Brain pericyte (primary cell): Measurements from ENCODE around the gene NR1D1.

ENCODE experiments used
- DNase-seq: peaks from one replicate; pipeline ENCODE4 v3.0.0-alpha.2; 2012; ENCODE audit warnings: low read depth, low spot score

NR1D1 gene

DNA sequence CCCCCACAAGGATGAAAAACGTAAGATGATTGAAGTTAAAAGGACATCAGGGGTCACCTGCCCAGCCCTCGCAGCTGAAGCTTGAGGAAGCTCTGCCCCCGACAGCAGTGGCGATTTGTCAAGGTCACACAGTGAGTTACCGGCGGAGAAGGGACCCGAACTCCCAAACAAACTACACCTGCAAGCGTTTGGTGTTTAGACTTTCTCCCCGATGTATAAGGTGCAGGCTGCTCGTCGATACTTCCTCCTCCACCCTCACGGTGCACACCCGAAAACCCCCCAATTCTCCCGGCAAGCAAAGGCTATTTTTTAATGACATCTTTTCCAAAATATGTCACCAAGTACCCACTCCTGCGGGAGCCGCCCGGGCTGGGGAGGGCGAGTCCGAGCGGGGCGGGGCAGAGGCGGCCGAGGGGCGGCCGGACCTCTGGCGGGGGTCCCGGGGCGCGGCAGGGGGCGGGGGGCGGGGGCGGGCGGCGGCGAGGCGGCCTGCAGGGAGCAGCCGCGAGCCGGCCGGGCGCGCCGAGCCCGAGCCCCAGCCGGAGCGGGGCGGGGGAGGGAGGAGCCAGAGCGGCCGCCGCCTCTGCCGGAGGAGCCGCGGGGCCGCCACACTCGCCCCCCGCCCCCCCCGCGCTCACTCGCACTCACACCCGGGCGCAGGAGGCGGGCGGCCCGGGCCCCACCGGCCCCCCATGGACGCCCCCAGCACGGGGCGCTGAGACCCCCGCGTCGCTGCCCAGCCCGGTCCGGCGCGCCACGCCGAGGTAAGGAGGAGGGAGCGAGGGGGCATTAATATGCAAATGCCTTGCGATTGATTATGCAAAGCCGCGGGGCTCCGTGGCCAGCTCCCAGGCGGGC lies 37.8 kb downstream of the NR1D1 start, which contains the start of gene THRA:
TSS of gene THRA (plus strand) at position 637 of the 858 bp plus-strand sequence. CDS start 11,524 bp downstream, outside the sequence.
- no peak for DNase-seq

DNA sequence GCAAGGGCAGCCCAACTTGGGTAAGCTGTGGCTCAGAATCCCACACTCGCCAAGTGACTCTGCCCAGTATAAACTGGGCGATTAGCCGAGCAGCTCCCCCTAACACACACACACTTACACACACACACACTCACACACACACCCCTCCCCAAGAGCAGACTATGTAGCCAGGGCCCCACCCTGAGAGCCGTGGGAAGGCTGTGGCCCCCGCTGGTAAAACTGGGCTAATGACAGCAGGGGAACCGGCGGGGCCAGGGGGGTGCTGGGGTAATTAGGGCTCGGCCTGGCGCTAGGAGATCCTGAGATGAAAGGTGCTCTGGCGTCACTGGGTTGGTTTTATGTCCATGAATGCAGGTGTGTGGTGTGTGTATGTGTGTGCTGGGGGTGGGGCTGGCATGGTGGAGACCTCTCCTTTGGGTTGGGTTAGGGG lies 38.8 kb downstream of the NR1D1 start:
- DNase-seq, result no peak

DNA sequence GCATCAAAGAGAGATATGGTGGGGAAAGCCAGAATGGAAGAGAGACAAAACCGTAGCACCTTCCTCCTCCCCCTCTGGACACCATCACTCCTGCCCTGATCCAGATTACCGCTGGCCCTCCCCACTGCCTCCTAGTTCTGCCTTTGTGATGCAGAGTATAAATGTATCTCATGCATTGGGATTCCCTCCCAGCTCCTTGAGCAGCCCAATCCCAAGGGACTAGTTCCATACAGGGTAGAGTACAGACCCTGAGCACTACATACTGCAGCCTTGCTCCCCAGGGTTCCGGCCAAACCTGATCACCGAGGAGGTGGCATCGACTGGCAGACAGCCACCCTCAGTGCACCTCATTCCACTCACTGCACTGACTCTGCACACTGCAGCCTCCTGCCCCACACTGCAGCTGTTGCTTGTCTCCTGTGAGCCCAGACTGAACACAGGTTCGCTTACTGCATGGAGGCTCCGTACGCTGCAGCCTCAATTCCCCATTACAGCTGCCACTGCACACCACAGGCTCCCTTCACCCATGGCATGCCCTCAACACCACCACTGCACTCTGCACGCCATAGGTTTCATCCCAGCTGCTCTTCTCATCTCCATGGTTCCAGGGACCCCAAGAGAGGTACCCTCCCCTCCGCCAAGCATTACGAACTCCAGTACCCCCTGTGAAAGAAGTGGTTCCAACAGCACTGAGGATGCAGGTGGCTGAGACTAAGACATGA lies 39.3 kb downstream of the NR1D1 start:
- no peak for DNase-seq

DNA sequence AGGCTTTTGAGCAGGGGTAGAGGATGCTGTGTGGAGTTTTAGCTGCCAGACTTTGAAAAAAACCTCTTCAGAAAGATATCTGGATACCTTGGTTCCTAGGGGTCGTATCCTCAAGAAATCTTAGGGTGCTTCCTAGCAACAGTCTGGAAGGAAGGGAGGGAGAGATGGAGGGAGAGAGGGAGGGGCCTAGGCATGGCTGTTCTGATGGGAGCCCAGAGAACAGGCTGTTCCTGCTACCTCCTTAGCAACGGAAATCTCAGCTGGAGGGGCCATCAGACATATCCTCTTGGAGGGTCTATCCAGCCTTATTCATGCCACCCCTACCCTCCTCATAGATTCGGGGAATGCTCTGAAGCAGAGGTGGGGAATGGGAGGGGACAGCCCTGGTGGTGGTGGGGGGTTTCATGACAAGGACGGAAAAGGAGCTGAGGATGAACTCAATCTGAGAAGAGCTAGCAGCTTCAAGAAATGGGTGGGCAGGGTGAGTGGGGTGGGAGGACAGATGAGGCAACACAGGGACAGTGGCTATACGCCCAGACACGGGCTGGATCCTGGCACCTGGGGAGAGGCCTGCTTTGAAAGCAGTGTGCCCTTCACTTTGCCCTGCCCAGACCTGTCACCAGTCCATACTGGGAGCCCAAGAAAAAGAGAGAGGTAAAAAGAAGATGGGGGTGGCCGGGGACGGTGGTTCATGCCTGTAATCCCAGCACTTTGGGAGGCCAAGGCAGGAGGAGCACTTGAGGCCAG lies 40.5 kb downstream of the NR1D1 start:
- no peak for DNase-seq

DNA sequence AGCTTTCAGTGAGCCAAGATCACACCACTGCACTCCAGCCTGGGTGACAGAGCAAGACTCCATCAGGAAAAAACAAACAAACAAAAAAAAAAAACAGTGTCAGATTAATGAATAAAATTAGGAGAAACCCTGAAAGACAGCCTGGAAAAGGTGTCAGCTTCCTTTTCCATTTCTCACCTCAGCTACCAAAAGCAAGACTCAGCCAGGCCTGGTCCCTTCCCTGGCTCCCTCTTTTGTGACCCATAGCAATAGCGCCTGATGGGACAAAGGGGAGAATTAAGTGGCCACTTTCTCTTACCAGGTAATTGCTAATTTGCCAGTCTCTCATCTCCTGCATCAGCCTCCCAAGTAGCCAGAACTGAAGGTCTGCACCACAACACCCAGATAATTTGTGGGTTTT lies 41.5 kb downstream of the NR1D1 start:
- DNase-seq, result no peak

DNA sequence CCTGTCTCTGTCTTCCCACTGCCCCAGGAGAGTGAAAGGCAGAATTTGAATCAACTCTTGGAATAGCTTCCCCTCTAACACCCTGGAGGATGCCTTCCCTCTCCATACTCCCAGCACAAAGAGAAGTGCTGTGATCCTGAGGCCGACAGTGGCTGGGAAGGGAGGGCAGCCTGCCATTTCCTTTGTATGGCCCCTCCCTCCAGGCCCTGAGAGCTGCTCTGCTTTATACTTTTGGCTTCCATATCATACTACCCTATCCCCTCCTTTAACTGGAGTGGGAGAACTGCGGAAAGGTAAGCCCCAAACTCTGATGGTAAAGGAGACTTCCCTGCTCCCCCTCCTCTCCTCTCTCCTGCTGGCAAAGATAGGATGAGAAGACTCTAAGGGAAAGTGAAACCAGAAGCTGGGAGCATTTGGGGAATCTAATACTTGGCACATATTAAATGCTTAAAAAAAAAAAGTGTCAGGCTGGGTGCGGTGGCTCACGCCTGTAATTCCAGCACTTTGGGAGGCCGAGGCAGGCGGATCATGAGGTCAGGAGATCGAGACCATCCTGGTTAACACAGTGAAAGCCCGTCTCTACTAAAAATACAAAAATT lies 42.1 kb downstream of the NR1D1 start:
- DNase-seq, result no peak

DNA sequence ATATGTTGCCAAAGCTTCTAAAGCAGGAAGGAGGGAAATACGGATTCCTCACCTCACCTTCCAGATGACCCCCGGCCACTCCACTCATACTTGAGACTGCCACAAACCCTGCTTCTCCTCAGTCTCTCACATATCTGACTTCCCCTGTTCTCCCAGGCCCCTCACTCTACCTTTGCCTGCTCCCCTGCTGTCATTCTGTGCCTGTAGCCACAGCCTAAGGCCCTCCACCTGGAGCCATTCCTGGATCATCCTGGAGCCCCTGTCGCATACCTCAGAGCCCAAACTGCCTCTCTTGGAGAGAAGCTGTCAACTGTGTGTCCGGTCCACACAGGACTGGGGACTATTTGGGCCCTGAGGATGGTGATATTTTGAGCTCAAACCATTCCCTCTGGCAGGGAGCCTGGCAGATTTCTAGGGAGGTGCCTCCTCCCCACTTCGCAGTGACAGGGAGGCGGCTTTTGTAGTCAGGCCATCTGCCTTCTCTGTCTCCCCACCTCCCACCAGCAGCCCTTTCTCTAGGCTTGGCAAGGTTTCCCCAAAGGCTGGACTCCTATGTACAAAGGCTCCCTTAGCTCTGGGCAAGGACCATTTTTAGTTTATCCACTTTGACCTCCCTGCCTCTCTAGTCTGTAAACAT lies 43.9 kb downstream of the NR1D1 start:
- no peak for DNase-seq
